C4-2B (cell line): ENCODE data around the gene CHST13.

Experiments used
- CTCF ChIP-seq: fragments of 450-650 bp; conservative IDR thresholded peaks from 2 replicates; pipeline ENCODE4 v1.5.1; 2017; ENCODE audit warnings: mild to moderate bottlenecking
- ZFX ChIP-seq: fragments of 450-650 bp; IDR thresholded peaks from 2 replicates; pipeline ENCODE4 v1.6.1; 2017

- TF ChIP-seq CTCF (no peak), ZFX (no peak)
Measured at GRCh38 chr3:126577261-126577660, 53.3 kb downstream of the CHST13 start.
